Astrocyte (in vitro differentiated cells and primary cell): ENCODE data around the gene ZNF804B. TPM values are rescaled to one million over a fixed set of nuclear protein-coding genes. Genes with fewer than 3 reads are reported as not detected.

Experiments used
- DNase-seq: peaks from one replicate; pipeline ENCODE4 v3.0.0-alpha.2; 2010; ENCODE audit warnings: low read depth
- FAIRE-seq: peaks from 2 replicates; lab custom pipeline; 2011; peaks lifted over from hg19 to GRCh38; lab: Jason Lieb, UNC
- H2AFZ ChIP-seq: 2 replicates; pipeline ENCODE4 v1.6.0; 2012; ENCODE audit warnings: low read depth, low read length, inconsistent platforms
- H3K27ac ChIP-seq: 2 replicates; pipeline ENCODE4 v1.5.1; 2011; ENCODE audit warnings: low read depth, low read length, inconsistent platforms
- H3K27me3 ChIP-seq: 2 replicates; pipeline ENCODE4 v1.6.0; 2011; ENCODE audit warnings: low read length, inconsistent platforms; ENCODE audit not compliant: insufficient read depth
- H3K36me3 ChIP-seq: 2 replicates; pipeline ENCODE4 v1.5.1; 2011; ENCODE audit warnings: low read length, inconsistent platforms; ENCODE audit not compliant: insufficient read depth
- H3K4me1 ChIP-seq: 2 replicates; pipeline ENCODE4 v1.5.1; 2011; ENCODE audit warnings: low read length, inconsistent platforms; ENCODE audit not compliant: insufficient read depth
- H3K4me2 ChIP-seq: 2 replicates; pipeline ENCODE4 v1.6.0; 2012; ENCODE audit warnings: low read length, inconsistent platforms
- H3K4me3 ChIP-seq: 2 replicates; pipeline ENCODE4 v1.5.1; 2011; ENCODE audit warnings: low read depth, mild to moderate bottlenecking, low read length, inconsistent platforms; ENCODE audit not compliant: insufficient read depth
- H3K79me2 ChIP-seq: 2 replicates; pipeline ENCODE4 v1.6.0; 2012; ENCODE audit warnings: mild to moderate bottlenecking, low read length, inconsistent platforms; ENCODE audit not compliant: insufficient read depth
- H3K9ac ChIP-seq: 2 replicates; pipeline ENCODE4 v1.6.0; 2012; ENCODE audit warnings: mild to moderate bottlenecking, low read length, inconsistent platforms
- H3K9me3 ChIP-seq: 2 replicates; pipeline ENCODE4 v1.5.1; 2012; ENCODE audit warnings: low read depth, mild to moderate bottlenecking, low read length, inconsistent platforms; ENCODE audit not compliant: insufficient read depth
- H4K20me1 ChIP-seq: 2 replicates; pipeline ENCODE4 v1.6.0; 2012; ENCODE audit warnings: low read length, inconsistent platforms; ENCODE audit not compliant: insufficient read depth
- H3K27ac Mint-ChIP-seq: one replicate; pipeline ENCODE4 v1.8.0; 2021; ENCODE audit warnings: mild to moderate bottlenecking, mixed read lengths; ENCODE audit not compliant: unreplicated experiment
- H3K27me3 Mint-ChIP-seq: one replicate; pipeline ENCODE4 v1.8.0; 2021; ENCODE audit warnings: low read depth, mixed read lengths; ENCODE audit not compliant: unreplicated experiment
- H3K36me3 Mint-ChIP-seq: one replicate; pipeline ENCODE4 v1.8.0; 2021; ENCODE audit warnings: low read depth, mixed read lengths; ENCODE audit not compliant: unreplicated experiment
- H3K4me1 Mint-ChIP-seq: one replicate; pipeline ENCODE4 v1.8.0; 2021; ENCODE audit warnings: low read depth, mixed read lengths; ENCODE audit not compliant: unreplicated experiment
- H3K4me3 Mint-ChIP-seq: one replicate; pipeline ENCODE4 v1.8.0; 2021; ENCODE audit warnings: mild to moderate bottlenecking, moderate library complexity, mixed read lengths; ENCODE audit not compliant: unreplicated experiment
- H3K9me3 Mint-ChIP-seq: one replicate; pipeline ENCODE4 v1.8.0; 2021; ENCODE audit warnings: mild to moderate bottlenecking, mixed read lengths; ENCODE audit not compliant: unreplicated experiment
- CTCF ChIP-seq: IDR thresholded peaks from 2 replicates; pipeline ENCODE4 v1.5.1; 2011; ENCODE audit warnings: low read depth, mild to moderate bottlenecking, inconsistent platforms, low read length, moderate library complexity; ENCODE audit not compliant: insufficient read depth
- EZH2 ChIP-seq: IDR thresholded peaks from 2 replicates; pipeline ENCODE4 v1.6.1; 2012; ENCODE audit warnings: mild to moderate bottlenecking, low read length, inconsistent platforms; ENCODE audit not compliant: insufficient read depth
- total RNA-seq: library from RNA; stranded (reverse); gene quantifications from 2 replicates; pipeline ENCODE4 v1.2.1, GENCODE V29; 2021

ZNF804B gene
- total RNA-seq, 1 donor from 2014 or later, result not detected

- FAIRE-seq (no peak), DNase-seq (no peak)
- no peaks in the 10 kb centered on the region for H3K9me3 ChIP-seq
- H3K27me3 ChIP-seq, result no peaks in the 10 kb centered on the region
- H3K4me1 Mint-ChIP-seq, result no peaks in the 10 kb centered on the region
- H3K27ac ChIP-seq, result no peak overlapping the region
- no peak overlapping the region for H3K4me2 ChIP-seq
- H3K9ac ChIP-seq, result no peak overlapping the region
- H3K36me3 Mint-ChIP-seq, result no peaks in the 10 kb centered on the region
- H2AFZ ChIP-seq, result no peak overlapping the region
- H3K27me3 Mint-ChIP-seq, result no peaks in the 10 kb centered on the region
- no peaks in the 10 kb centered on the region for H3K9me3 Mint-ChIP-seq
- no peaks in the 10 kb centered on the region for H3K4me1 ChIP-seq
- H3K79me2 ChIP-seq, result no peaks in the 10 kb centered on the region
- no peak overlapping the region for H3K4me3 Mint-ChIP-seq
- H3K36me3 ChIP-seq, result no peaks in the 10 kb centered on the region
- TF ChIP-seq EZH2, result no peak
- no peak for TF ChIP-seq CTCF
- H3K4me3 ChIP-seq, result no peak overlapping the region
- no peak overlapping the region for H3K27ac Mint-ChIP-seq
- H4K20me1 ChIP-seq, result no peaks in the 10 kb centered on the region
These were observed 121.6 kb downstream of the ZNF804B start for GRCh38 chr7:88881136-88881535.

GRCh38 chr7:88885131-88885530 is 125.6 kb downstream of the ZNF804B start:
- no peak overlapping the region for H3K27ac Mint-ChIP-seq
- no peaks in the 10 kb centered on the region for H3K27me3 ChIP-seq
- H3K36me3 ChIP-seq, result no peaks in the 10 kb centered on the region
- H2AFZ ChIP-seq, result no peak overlapping the region
- no peaks in the 10 kb centered on the region for H3K36me3 Mint-ChIP-seq
- H3K27ac ChIP-seq, result no peak overlapping the region
- no peaks in the 10 kb centered on the region for H3K9me3 Mint-ChIP-seq
- no peak overlapping the region for H3K4me3 Mint-ChIP-seq
- no peaks in the 10 kb centered on the region for H3K4me1 Mint-ChIP-seq
- TF ChIP-seq EZH2 (no peak), CTCF (no peak)
- no peak for DNase-seq
- no peak overlapping the region for H3K9ac ChIP-seq
- no peaks in the 10 kb centered on the region for H3K4me1 ChIP-seq
- H3K9me3 ChIP-seq, result no peaks in the 10 kb centered on the region
- no peak overlapping the region for H3K4me2 ChIP-seq
- H3K27me3 Mint-ChIP-seq, result no peaks in the 10 kb centered on the region
- FAIRE-seq, result no peak
- no peak overlapping the region for H3K4me3 ChIP-seq
- no peaks in the 10 kb centered on the region for H3K79me2 ChIP-seq
- no peaks in the 10 kb centered on the region for H4K20me1 ChIP-seq

- no peaks in the 10 kb centered on the region for H3K36me3 ChIP-seq
- FAIRE-seq, result no peak
These were observed 129.2 kb downstream of the ZNF804B start for GRCh38 chr7:88888684-88889083.

More at GRCh38 chr7:88888684-88889083, 129.2 kb downstream of the ZNF804B start:
- Histone ChIP-seq H3K27ac (no peak overlapping the region), H3K9me3 (no peaks in the 10 kb centered on the region), H3K4me1 (no peaks in the 10 kb centered on the region), H2AFZ (no peak overlapping the region), H3K4me3 (no peak overlapping the region), H4K20me1 (no peaks in the 10 kb centered on the region), H3K9ac (no peak overlapping the region), H3K4me2 (no peak overlapping the region), H3K79me2 (no peaks in the 10 kb centered on the region), H3K27me3 (no peaks in the 10 kb centered on the region)
- no peak for DNase-seq
- Mint-ChIP-seq H3K4me3 (no peak overlapping the region), H3K4me1 (no peaks in the 10 kb centered on the region), H3K9me3 (no peaks in the 10 kb centered on the region), H3K27me3 (no peaks in the 10 kb centered on the region), H3K27ac (no peak overlapping the region), H3K36me3 (no peaks in the 10 kb centered on the region)
- TF ChIP-seq CTCF (no peak), EZH2 (no peak)
